AG04449 (cell line): Measurements from ENCODE around the gene JAZF1.

Source experiments
- CTCF ChIA-PET: fragments of 350-600 bp; formaldehyde crosslinking; extraction: SDS; loops from one replicate; lab custom pipeline; 2021; ENCODE audit warnings: antibody characterized with exemption; lab: Yijun Ruan, JAX
- POLR2A ChIA-PET: fragments of 400-600, 350-600 bp; formaldehyde crosslinking; extraction: SDS; loops from one replicate; lab custom pipeline; 2020; ENCODE audit warnings: antibody characterized with exemption, inconsistent platforms; lab: Yijun Ruan, JAX
- DNase-seq: peaks from one replicate; pipeline ENCODE4 v3.0.0-alpha.2; 2010; ENCODE audit warnings: low read depth, low spot score
- H3K4me3 ChIP-seq: 2 replicates; pipeline ENCODE4 v1.5.1; 2011; ENCODE audit warnings: low read depth, mild to moderate bottlenecking, control low read depth, low read length
- CTCF ChIP-seq: IDR thresholded peaks from one replicate; pipeline ENCODE4 v1.5.1; 2011; ENCODE audit warnings: mild to moderate bottlenecking, moderate library complexity, low read length, control low read depth, inconsistent platforms; ENCODE audit not compliant: insufficient read depth; ENCODE audit errors: missing control alignments

JAZF1 gene

GRCh38 chr7:28199021-28199510, 18.5 kb upstream of the JAZF1 start:
- CTCF ChIA-PET = no interaction called here
- no peak for TF ChIP-seq CTCF
- POLR2A ChIA-PET = no interaction called here
- no peak overlapping the region for H3K4me3 ChIP-seq
- no peak for DNase-seq

GRCh38 chr7:28195910-28196620, 15.5 kb upstream of the JAZF1 start:
- no peak for TF ChIP-seq CTCF
- no peak overlapping the region for H3K4me3 ChIP-seq
- ChIA-PET CTCF (no interaction called here), POLR2A (no interaction called here)
- no peak for DNase-seq

- ChIA-PET POLR2A (no interaction called here), CTCF (no interaction called here)
- no peak for DNase-seq
Observed at GRCh38 chr7:28192786-28193585, 12.4 kb upstream of the JAZF1 start.

GRCh38 chr7:28191751-28192150, 11.2 kb upstream of the JAZF1 start:
- TF ChIP-seq CTCF = no peak
- no peak overlapping the region for H3K4me3 ChIP-seq
- CTCF ChIA-PET = no interaction called here
- no peak for DNase-seq
- POLR2A ChIA-PET = no interaction called here

More at GRCh38 chr7:28192786-28193585, 12.4 kb upstream of the JAZF1 start:
- no peak overlapping the region for H3K4me3 ChIP-seq
- TF ChIP-seq CTCF = no peak

- no peak for DNase-seq
- POLR2A ChIA-PET = no interaction called here
- CTCF ChIA-PET = interaction anchor here (0.8 kb wide), 1 partner anchor 76 kb away, joined by 3 read pairs; no protein-coding TSS in a partner anchor
Observed at GRCh38 chr7:28191184-28191583, 10.6 kb upstream of the JAZF1 start.

More at GRCh38 chr7:28191184-28191583, 10.6 kb upstream of the JAZF1 start:
- H3K4me3 ChIP-seq = no peak overlapping the region
- no peak for TF ChIP-seq CTCF
